Peyer's patch (tissue), 4 donors: ENCODE data around the gene TMEM140. TPM values are rescaled to one million over a fixed set of nuclear protein-coding genes. Genes with fewer than 3 reads are reported as not detected.
A peak's percentile ranks its signal among the peaks of the same experiment; 100 is the strongest.

ENCODE experiments used
- DNase-seq, 3 donors: peaks; one replicate each; pipeline ENCODE4 v3.0.0-alpha.2; 2017 to 2019
- H3K27ac ChIP-seq, 4 donors: fragments of 200-600 bp; sonication (generic); one replicate each; pipeline ENCODE4 v1.5.1; 2016 to 2019
- H3K27me3 ChIP-seq, 2 donors: fragments of 200-600 bp; sonication (generic); one replicate each; pipeline ENCODE4 v1.5.1; 2019
- H3K36me3 ChIP-seq, 3 donors: fragments of 200-600 bp; sonication (generic); one replicate each; pipeline ENCODE4 v1.5.1; 2016 to 2019
- H3K4me1 ChIP-seq, 4 donors: fragments of 200-600 bp; sonication (generic); one replicate each; pipeline ENCODE4 v1.5.1; 2016 to 2019
- H3K4me3 ChIP-seq, 4 donors: fragments of 200-600 bp; sonication (generic); 1 replicate in 3 of 4; 2 replicates in 1 of 4; pipeline ENCODE4 v1.5.1; 2016 to 2019; ENCODE audit warnings: mild to moderate bottlenecking in 1 of 4
- H3K9me3 ChIP-seq, 4 donors: fragments of 200-600 bp; sonication (generic); one replicate each; pipeline ENCODE4 v1.5.1; 2016 to 2019; ENCODE audit warnings: mild to moderate bottlenecking in 1 of 4
- CTCF ChIP-seq, 6 experiments: fragments of 450-650 bp in 4 of 6; fragments of 200-600 bp in 2 of 6; sonication (generic) in 1 of 6; IDR thresholded peaks; one replicate each; pipeline ENCODE4 v1.5.1; 2017 to 2019; ENCODE audit warnings: antibody characterized with exemption in 6 of 6, mild to moderate bottlenecking in 3 of 6, moderate library complexity in 1 of 6
- POLR2A ChIP-seq, 2 donors: fragments of 450-650 bp; IDR thresholded peaks; one replicate each; pipeline ENCODE4 v1.5.1; 2017; ENCODE audit warnings: antibody characterized with exemption in 2 of 2, mild to moderate bottlenecking in 2 of 2, moderate library complexity in 2 of 2
- total RNA-seq, 4 donors: library from RNA; depleted of rRNA; stranded (reverse); fragments of >200 nt; gene quantifications; one replicate each; pipeline ENCODE4 v1.1.0, GENCODE V29; 2016

TMEM140 gene
- total RNA-seq, 4 donors from 2014 or later = 33.4 to 39.6 (median 36.5) TPM

GRCh38 chr7:135167365-135167917, 19.6 kb downstream of the TMEM140 start:
- H3K36me3 ChIP-seq = peaks cover 0 to 47% (median 0%) of the 10 kb centered on the region in 3 donors
- no peak overlapping the region for H3K4me3 ChIP-seq
- no peaks in the 10 kb centered on the region for H3K9me3 ChIP-seq
- H3K4me1 ChIP-seq = peaks cover 3 to 35% (median 6%) of the 10 kb centered on the region in 4 donors
- peak overlapping the region in 3 of 4 donors; percentile 29 to 97 (median 96) for H3K27ac ChIP-seq
- no peak for DNase-seq
- no peaks in the 10 kb centered on the region for H3K27me3 ChIP-seq
- TF ChIP-seq CTCF (IDR thresholded peaks at IDR 0.05) (no peak), POLR2A (IDR thresholded peaks at IDR 0.05) (no peak)

- Histone ChIP-seq H3K27ac (peak overlapping the region in 3 of 4 donors; percentile 28 to 97 (median 96)), H3K4me3 (no peak overlapping the region), H3K36me3 (peaks cover 0 to 47% (median 0%) of the 10 kb centered on the region in 3 donors), H3K4me1 (peaks cover 3 to 35% (median 6%) of the 10 kb centered on the region in 4 donors), H3K9me3 (no peaks in the 10 kb centered on the region), H3K27me3 (no peaks in the 10 kb centered on the region)
- no peak for TF ChIP-seq CTCF (IDR thresholded peaks at IDR 0.05)
- no peak for TF ChIP-seq POLR2A (IDR thresholded peaks at IDR 0.05)
- no peak for DNase-seq
Measured at GRCh38 chr7:135168001-135168400, 20.1 kb downstream of the TMEM140 start.

- Histone ChIP-seq H3K4me1 (peaks cover 3 to 35% (median 6%) of the 10 kb centered on the region in 4 donors), H3K4me3 (no peak overlapping the region), H3K36me3 (peaks cover 0 to 47% (median 0%) of the 10 kb centered on the region in 3 donors), H3K27ac (peak overlapping the region in 3 of 4 donors; percentile 28 to 97 (median 96)), H3K27me3 (no peaks in the 10 kb centered on the region), H3K9me3 (no peaks in the 10 kb centered on the region)
- no peak for DNase-seq
- TF ChIP-seq POLR2A (IDR thresholded peaks at IDR 0.05) (no peak), CTCF (IDR thresholded peaks at IDR 0.05) (no peak)
Measured at GRCh38 chr7:135168489-135169140, 20.7 kb downstream of the TMEM140 start.

- Histone ChIP-seq H3K9me3 (no peaks in the 10 kb centered on the region), H3K36me3 (peaks cover 0 to 41% (median 0%) of the 10 kb centered on the region in 3 donors), H3K4me3 (peak overlapping the region; percentile 62 to 91 (median 70)), H3K27ac (peak overlapping the region; percentile 95 to 97 (median 96)), H3K27me3 (no peaks in the 10 kb centered on the region), H3K4me1 (peaks cover 3 to 35% (median 6%) of the 10 kb centered on the region in 4 donors)
- DNase-seq = peak in 2 of 3 donors; percentile 66 to 79
- TF ChIP-seq CTCF (IDR thresholded peaks at IDR 0.05) (peak; percentile 9 to 45 (median 34)), POLR2A (IDR thresholded peaks at IDR 0.05) (no peak)
Measured at GRCh38 chr7:135169141-135169963, 21.5 kb downstream of the TMEM140 start.

GRCh38 chr7:135169964-135170273, 22.0 kb downstream of the TMEM140 start:
- Histone ChIP-seq H3K9me3 (no peaks in the 10 kb centered on the region), H3K4me1 (peaks cover 3 to 35% (median 6%) of the 10 kb centered on the region in 4 donors), H3K36me3 (peaks cover 0 to 35% (median 0%) of the 10 kb centered on the region in 3 donors), H3K27ac (peak overlapping the region; percentile 95 to 97 (median 96)), H3K27me3 (no peaks in the 10 kb centered on the region), H3K4me3 (peak overlapping the region; percentile 62 to 91 (median 70))
- DNase-seq = no peak
- TF ChIP-seq POLR2A (IDR thresholded peaks at IDR 0.05) = no peak
- no peak for TF ChIP-seq CTCF (IDR thresholded peaks at IDR 0.05)
